ENCODE measurements around the gene LEMD2. TPM values are rescaled to one million over a fixed set of nuclear protein-coding genes. Genes with fewer than 3 reads are reported as not detected.

The LEMD2 gene
- total RNA-seq, 2 donors from 2014 or later: 62.0 to 75.8 TPM

GRCh38 chr6:33758815-33759216, 30.1 kb downstream of the LEMD2 start:
- 87 to 91% methylated on average over 7 of the region's 7 CpGs for WGBS, 2 experiments (ENCODE audit: insufficient coverage in 1 of 2, insufficient read length in 1 of 2)
- H3K4me1 ChIP-seq (ENCODE audit: control insufficient read depth, insufficient read depth, low read length): no peaks in the 10 kb centered on the region
- no peak overlapping the region for H3K27ac Mint-ChIP-seq
- no peak overlapping the region for H3K4me3 Mint-ChIP-seq
- H3K36me3 Mint-ChIP-seq (ENCODE audit: low read depth): no peaks in the 10 kb centered on the region
- no peaks in the 10 kb centered on the region for H3K36me3 ChIP-seq (ENCODE audit: control insufficient read depth, insufficient read depth, low read length)
- no peaks in the 10 kb centered on the region for H3K9me3 ChIP-seq (ENCODE audit: control insufficient read depth, low read length)
- H3K27me3 ChIP-seq (ENCODE audit: control insufficient read depth, insufficient read depth, low read length, poor library complexity, severe bottlenecking): no peaks in the 10 kb centered on the region
- no peaks in the 10 kb centered on the region for H3K27me3 Mint-ChIP-seq (ENCODE audit: insufficient read depth)
- DNase-seq: no peak
- H3K4me1 Mint-ChIP-seq: no peaks in the 10 kb centered on the region
- no peak overlapping the region for H3K9ac ChIP-seq (ENCODE audit: extremely low read depth, low read length, poor library complexity, severe bottlenecking)
- H3K4me3 ChIP-seq (ENCODE audit: low read length): no peak overlapping the region
- TF ChIP-seq, protein P1, sequence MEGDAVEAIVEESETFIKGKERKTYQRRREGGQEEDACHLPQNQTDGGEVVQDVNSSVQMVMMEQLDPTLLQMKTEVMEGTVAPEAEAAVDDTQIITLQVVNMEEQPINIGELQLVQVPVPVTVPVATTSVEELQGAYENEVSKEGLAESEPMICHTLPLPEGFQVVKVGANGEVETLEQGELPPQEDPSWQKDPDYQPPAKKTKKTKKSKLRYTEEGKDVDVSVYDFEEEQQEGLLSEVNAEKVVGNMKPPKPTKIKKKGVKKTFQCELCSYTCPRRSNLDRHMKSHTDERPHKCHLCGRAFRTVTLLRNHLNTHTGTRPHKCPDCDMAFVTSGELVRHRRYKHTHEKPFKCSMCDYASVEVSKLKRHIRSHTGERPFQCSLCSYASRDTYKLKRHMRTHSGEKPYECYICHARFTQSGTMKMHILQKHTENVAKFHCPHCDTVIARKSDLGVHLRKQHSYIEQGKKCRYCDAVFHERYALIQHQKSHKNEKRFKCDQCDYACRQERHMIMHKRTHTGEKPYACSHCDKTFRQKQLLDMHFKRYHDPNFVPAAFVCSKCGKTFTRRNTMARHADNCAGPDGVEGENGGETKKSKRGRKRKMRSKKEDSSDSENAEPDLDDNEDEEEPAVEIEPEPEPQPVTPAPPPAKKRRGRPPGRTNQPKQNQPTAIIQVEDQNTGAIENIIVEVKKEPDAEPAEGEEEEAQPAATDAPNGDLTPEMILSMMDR (conservative IDR thresholded peaks at IDR 0.05): no peak
- no peaks in the 10 kb centered on the region for H3K9me3 Mint-ChIP-seq
- H3K27ac ChIP-seq (ENCODE audit: low read depth, low read length): no peak overlapping the region

- 89 to 98% methylated on average over 9 to 10 of the region's 10 CpGs for WGBS, 2 experiments (ENCODE audit: insufficient coverage in 1 of 2, insufficient read length in 1 of 2)
- Histone ChIP-seq H3K4me3 (ENCODE audit: low read length) (no peak overlapping the region), H3K27me3 (ENCODE audit: control insufficient read depth, insufficient read depth, low read length, poor library complexity, severe bottlenecking) (no peaks in the 10 kb centered on the region), H3K9me3 (ENCODE audit: control insufficient read depth, low read length) (no peaks in the 10 kb centered on the region), H3K27ac (ENCODE audit: low read depth, low read length) (no peak overlapping the region), H3K36me3 (ENCODE audit: control insufficient read depth, insufficient read depth, low read length) (no peaks in the 10 kb centered on the region), H3K9ac (ENCODE audit: extremely low read depth, low read length, poor library complexity, severe bottlenecking) (no peak overlapping the region), H3K4me1 (ENCODE audit: control insufficient read depth, insufficient read depth, low read length) (no peaks in the 10 kb centered on the region)
- H3K4me1 Mint-ChIP-seq: no peaks in the 10 kb centered on the region
- H3K36me3 Mint-ChIP-seq (ENCODE audit: low read depth): no peaks in the 10 kb centered on the region
- H3K27ac Mint-ChIP-seq: no peak overlapping the region
- H3K4me3 Mint-ChIP-seq: no peak overlapping the region
- TF ChIP-seq, protein P1 (conservative IDR thresholded peaks at IDR 0.05): no peak
- no peaks in the 10 kb centered on the region for H3K27me3 Mint-ChIP-seq (ENCODE audit: insufficient read depth)
- H3K9me3 Mint-ChIP-seq: no peaks in the 10 kb centered on the region
- no peak for DNase-seq
Measured at GRCh38 chr6:33757906-33758305, 31.0 kb downstream of the LEMD2 start.

GRCh38 chr6:33757113-33757512, 31.8 kb downstream of the LEMD2 start:
- no peak overlapping the region for H3K4me3 Mint-ChIP-seq
- no peaks in the 10 kb centered on the region for H3K9me3 Mint-ChIP-seq
- 75 to 92% methylated on average over 1 to 3 of the region's 3 CpGs for WGBS, 2 experiments (ENCODE audit: insufficient coverage in 1 of 2, insufficient read length in 1 of 2)
- no peaks in the 10 kb centered on the region for H3K36me3 Mint-ChIP-seq (ENCODE audit: low read depth)
- no peak for DNase-seq
- TF ChIP-seq, protein P1 (conservative IDR thresholded peaks at IDR 0.05): no peak
- no peaks in the 10 kb centered on the region for H3K27me3 Mint-ChIP-seq (ENCODE audit: insufficient read depth)
- no peaks in the 10 kb centered on the region for H3K4me1 Mint-ChIP-seq
- no peak overlapping the region for H3K27ac Mint-ChIP-seq
- Histone ChIP-seq H3K9me3 (ENCODE audit: control insufficient read depth, low read length) (no peaks in the 10 kb centered on the region), H3K27ac (ENCODE audit: low read depth, low read length) (no peak overlapping the region), H3K4me3 (ENCODE audit: low read length) (no peak overlapping the region), H3K27me3 (ENCODE audit: control insufficient read depth, insufficient read depth, low read length, poor library complexity, severe bottlenecking) (no peaks in the 10 kb centered on the region), H3K4me1 (ENCODE audit: control insufficient read depth, insufficient read depth, low read length) (peaks cover 2% of the 10 kb centered on the region), H3K9ac (ENCODE audit: extremely low read depth, low read length, poor library complexity, severe bottlenecking) (no peak overlapping the region), H3K36me3 (ENCODE audit: control insufficient read depth, insufficient read depth, low read length) (no peaks in the 10 kb centered on the region)
